ENCODE measurements around the gene ZBTB7C.
"Not testable (repeated sequence)": the region's sequence is repeated elsewhere in the genome, so short reads cannot be mapped to it uniquely, and the experiment has no call there.

Gene ZBTB7C

GRCh38 chr18:48408727-48409590, at the start of gene ZBTB7C:
Gene ZBTB7C, minus strand, starts transcription at chr18:48409383.
- DNase-seq, result peak in 1 of 2 experiments; percentile 39

DNA sequence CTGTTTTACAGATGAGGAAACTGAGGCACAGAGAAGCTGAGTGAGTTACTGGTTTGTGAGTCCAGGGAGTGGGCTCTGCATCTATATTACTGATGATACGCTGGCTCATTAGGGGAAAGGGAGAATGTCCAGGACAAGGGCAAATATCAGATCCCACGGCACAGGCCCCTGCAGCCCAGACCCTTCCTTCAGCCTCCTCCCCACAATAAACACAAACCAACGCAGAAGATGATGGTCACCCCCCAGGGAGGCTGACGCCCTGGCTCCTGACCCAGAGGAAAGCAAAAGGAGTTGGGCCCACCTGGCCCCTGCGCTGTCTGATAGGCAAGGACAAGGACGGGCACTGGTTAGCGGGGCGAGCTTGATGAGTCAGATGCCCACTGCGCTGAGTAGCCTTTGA, 47.7 kb upstream of the ZBTB7C start:
- DNase-seq, result no peak

- DNase-seq, result no peak
Observed at GRCh38 chr18:48455555-48456478, 46.6 kb upstream of the ZBTB7C start.

DNA sequence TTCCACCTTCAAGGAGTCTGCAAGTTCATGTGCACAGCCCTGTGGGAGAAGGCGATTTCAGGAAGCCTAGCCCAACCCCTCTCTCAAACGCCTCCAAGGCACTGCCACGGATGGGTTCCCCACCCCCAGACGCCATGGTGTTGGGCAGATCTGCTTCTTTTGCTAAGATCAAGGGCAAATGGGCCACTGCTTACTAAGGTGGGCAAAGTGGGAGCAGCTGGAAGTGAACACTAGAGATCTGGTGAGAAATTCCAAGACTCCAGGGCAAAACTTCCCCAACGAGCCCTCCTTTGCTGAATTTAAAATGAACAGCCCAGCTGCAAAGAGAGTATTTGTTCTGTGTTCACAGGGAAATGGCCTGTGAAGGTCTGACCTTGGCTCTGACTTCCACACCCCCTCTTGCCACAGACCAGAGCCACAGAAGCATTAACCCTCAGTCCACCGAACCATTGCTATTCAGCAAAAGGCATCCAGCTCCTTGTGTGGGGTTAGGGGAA, 45.1 kb upstream of the ZBTB7C start:
- no peak for DNase-seq

DNA sequence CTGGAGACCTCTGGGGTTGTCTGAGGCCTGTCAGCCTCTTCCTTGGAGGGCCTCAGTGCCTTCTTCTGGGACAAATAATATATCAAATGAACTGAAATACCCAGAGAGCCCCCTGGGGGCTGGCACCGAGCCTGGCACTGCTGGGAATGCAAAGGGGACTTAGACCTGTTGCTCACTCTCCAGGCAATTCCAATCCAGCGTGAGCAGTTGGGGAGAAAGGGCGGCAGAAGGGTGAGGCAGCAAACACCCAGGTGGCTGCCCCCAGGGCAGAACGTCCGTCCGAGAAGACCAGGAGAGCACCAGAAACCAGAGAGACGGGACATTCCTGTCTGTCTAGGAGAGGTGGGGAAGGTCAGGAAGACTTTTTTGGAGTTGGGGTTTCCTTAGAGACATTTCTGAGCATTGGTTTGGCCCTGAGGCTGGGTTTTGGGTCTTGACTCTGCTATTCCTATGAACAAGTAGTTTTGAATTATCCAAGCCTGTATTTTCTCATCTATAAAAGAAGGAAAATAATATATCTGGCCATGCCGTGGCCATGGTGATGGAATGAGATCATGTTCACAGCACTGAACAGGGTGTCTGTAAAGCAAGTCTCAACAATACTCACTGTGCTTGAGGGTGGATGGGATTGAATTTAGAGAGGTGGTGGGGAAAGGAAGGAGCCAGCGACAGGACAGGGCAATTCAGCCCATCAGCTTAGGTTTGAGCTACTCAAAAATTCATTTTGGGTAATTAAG, 44.3 kb upstream of the ZBTB7C start:
- no peak for DNase-seq

- DNase-seq, result no peak
Observed at GRCh38 chr18:48452861-48453323, 43.7 kb upstream of the ZBTB7C start.

DNA sequence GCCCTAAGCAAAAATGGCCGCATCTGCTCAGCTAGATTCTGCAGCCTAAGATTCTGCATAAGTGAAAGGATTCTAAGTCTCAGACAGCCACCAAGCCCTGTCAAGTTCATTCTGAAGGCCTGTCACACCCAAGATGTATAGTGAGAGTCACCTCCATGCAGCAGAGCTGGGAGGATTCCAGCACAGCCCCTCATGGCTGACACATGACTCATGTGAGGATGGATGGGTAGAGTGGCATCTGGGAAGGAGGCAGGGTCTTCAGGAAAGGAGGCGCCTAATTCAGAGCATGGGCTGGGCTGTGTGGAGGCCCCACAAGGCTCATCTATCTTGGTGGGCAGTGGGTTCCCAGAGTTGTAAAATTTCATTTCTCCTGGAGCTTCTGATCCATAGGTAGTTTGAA, 41.5 kb upstream of the ZBTB7C start:
- DNase-seq, result no peak

DNA sequence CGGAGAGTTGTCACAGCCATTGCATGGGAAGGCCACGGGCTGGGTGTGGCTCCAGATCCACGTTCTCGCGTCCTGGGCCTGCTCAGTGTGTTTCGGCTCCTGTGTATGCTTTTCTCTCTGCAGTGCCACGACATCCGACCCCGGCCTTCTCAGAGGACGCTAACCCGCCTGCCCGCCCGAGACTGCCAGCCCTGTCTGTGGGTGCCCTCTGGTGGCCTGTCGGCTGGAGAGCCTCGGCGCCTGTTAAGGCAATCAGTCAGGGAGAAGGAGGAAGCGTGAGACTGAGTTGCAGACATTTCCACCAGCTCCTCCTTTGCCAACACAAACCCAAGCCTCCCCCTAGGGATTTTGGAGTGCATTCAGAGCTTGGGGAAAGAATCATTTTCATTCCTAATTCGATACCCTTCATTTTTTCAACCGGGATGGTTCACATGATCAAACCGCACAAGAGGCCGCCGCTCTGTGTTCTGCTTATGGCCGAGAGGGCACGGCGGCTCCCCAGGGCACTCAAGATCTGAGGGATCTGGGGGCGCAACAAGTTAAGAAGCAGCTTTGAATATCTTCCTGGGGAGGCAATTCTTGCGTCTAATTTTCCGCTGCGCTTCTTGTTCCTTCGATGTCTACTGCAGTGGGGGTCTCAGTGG, 37.5 kb upstream of the ZBTB7C start:
- peak; percentile 86 to 90 for DNase-seq

DNA sequence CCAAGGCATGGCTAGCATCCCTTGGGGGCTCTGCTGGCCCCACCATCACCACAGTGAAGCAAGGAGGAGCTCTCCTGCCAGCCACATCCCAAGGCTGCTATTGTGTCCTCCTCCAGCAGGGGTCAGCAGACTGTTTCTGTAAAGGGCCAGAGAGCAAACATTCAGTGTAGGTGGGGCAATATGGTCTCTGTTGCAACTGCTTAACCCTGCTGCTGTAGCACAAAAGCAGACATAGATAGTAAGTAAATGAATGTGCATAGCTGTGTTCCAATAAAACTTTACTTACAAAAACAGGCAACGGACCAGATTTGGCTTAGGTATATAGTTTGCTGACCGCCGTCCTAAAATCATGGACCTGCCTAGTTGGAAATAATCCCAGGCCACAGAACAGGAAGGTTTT, 36.4 kb upstream of the ZBTB7C start:
- peak; percentile 81 to 84 for DNase-seq

GRCh38 chr18:48442761-48443160, 33.6 kb upstream of the ZBTB7C start:
- DNase-seq, result no peak

DNA sequence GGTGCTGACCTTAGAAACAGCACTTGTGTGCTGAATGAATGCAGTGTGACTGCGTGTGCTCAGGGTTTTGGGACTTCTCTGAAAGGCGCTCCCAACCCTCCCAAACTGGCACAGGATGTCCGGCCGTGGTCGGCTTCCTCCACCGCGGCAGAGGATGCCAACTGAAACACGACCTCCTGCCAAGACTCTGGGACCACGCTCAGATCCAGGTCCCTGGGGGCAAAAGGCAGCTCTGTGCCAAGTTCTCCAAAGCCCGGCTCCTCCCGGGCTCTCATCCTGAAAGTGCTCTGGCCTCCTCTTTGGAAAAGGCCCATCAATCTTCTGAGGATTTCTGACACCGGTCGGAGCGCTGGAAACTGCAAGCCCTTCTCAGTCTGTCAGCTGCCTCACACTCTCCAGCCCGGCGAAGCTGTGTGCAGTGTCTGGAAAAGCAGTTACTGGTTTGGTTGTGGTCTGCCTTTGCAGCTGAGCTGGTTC, 32.3 kb upstream of the ZBTB7C start:
- peak; percentile 26 to 34 for DNase-seq

- no peak for DNase-seq
Observed at GRCh38 chr18:48440924-48441323, 31.7 kb upstream of the ZBTB7C start.

- DNase-seq, result no peak
Observed at GRCh38 chr18:48436907-48437306, 27.7 kb upstream of the ZBTB7C start.

DNA sequence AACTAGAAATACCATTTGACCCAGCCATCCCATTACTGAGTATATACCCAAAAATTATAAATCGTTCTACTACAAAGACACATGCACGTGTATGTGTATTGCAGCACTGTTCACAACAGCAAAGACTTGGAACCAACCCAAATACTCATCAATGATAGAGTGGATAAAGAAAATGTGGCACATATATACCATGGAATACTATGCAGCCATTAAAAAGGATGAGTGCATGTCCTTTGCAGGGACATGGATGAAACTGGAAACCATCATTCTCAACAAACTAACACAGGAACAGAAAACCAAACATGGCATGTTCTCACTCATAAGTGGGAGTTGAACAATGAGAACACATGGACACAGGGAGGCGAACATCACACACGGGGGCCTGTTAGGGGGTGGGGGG, 25.2 kb upstream of the ZBTB7C start:
- not testable (repeated sequence) for DNase-seq

GRCh38 chr18:48433541-48433940, 24.4 kb upstream of the ZBTB7C start:
- no peak for DNase-seq

GRCh38 chr18:48430150-48430549, 21.0 kb upstream of the ZBTB7C start:
- no peak for DNase-seq

GRCh38 chr18:48428475-48429177, 19.4 kb upstream of the ZBTB7C start:
- DNase-seq, result peak in 1 of 2 experiments; percentile 54

GRCh38 chr18:48422947-48423378, 13.8 kb upstream of the ZBTB7C start:
- DNase-seq, result no peak

DNA sequence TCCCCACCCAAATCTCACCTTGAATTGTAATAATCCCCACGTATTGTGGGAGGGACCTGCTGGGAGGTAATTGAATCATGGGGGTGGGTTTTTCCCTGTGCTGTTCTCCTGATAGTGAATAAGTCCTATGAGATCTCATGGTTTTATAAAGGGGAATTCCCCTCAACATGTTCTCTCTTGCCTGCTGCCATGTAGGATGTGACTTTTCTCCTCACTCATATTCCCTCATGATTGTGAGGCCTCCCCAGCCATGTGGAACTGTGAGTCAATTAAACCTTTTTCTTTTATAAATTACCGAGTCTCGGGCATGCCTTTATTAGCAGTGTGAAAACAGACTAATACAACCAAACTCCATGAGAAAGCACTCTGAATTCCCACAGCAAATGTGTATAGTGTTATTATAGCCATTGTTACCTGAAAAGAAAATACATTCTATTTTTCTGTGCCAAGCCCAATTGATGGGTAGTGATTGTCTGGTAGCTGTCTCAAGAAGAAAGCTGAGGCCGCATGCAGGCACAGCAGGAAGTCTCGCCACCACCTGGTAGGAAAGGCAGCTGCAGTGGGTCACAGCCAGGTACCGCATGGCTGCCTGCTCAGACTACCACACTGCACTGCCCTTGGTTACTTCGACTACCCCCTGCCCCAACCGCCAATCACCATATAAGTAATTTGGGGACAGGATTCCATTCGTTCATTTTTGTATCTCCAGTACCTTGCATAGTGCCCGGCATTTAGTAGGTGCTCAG, 10.3 kb upstream of the ZBTB7C start:
- DNase-seq, result no peak

GRCh38 chr18:48418539-48419276, 9.5 kb upstream of the ZBTB7C start:
- DNase-seq, result no peak

Data from SHP77 (cell line).